Ovary (tissue), 9 donors: ENCODE measurements around the gene MNT. TPM values are rescaled to one million over a fixed set of nuclear protein-coding genes. Genes with fewer than 3 reads are reported as not detected.

Experiments used
- DNase-seq, 5 donors: peaks; one replicate each; pipeline ENCODE4 v3.0.0-alpha.2; 2019 to 2020
- H3K27ac ChIP-seq, 2 donors: fragments of 200-600 bp; one replicate each; pipeline versions ENCODE4 v1.5.1 to v1.8.0; 2019 to 2022
- H3K27me3 ChIP-seq: fragments of 200-600 bp; one replicate; pipeline ENCODE4 v1.8.0; 2022
- H3K36me3 ChIP-seq: fragments of 200-600 bp; sonication (generic); one replicate; pipeline ENCODE4 v1.5.1; 2019
- H3K4me1 ChIP-seq: one replicate; pipeline ENCODE4 v1.8.1; 2013; ENCODE audit warnings: mild to moderate bottlenecking, moderate library complexity; ENCODE audit not compliant: insufficient read depth
- H3K4me3 ChIP-seq: fragments of 200-600 bp; sonication (generic); one replicate; pipeline ENCODE4 v1.5.1; 2017
- H3K9me3 ChIP-seq, 2 donors: fragments of 200-600 bp in 1 of 2; sonication (generic) in 1 of 2; one replicate each; pipeline versions ENCODE4 v1.5.1 to v1.8.1; 2013 to 2019; ENCODE audit warnings: mild to moderate bottlenecking in 1 of 2, moderate library complexity in 1 of 2
- CTCF ChIP-seq, 3 donors: fragments of 450-650 bp in 2 of 3; fragments of 200-600 bp in 1 of 3; IDR thresholded peaks; one replicate each; pipeline versions ENCODE4 v1.5.1 to v1.8.0; 2016 to 2022; ENCODE audit warnings: antibody characterized with exemption in 3 of 3, mild to moderate bottlenecking in 1 of 3
- EP300 ChIP-seq: sonication (generic); formaldehyde crosslinking; IDR thresholded peaks from one replicate; pipeline ENCODE4 v1.6.1; 2017; ENCODE audit warnings: antibody characterized with exemption
- POLR2A ChIP-seq: fragments of 450-650 bp; IDR thresholded peaks from one replicate; pipeline ENCODE4 v1.6.1; 2017; ENCODE audit warnings: antibody characterized with exemption, mild to moderate bottlenecking, moderate library complexity
- WGBS, 3 donors: extraction: QIAGEN DNeasy Blood & Tissue Kit in 1 of 3; methylation state at CpG; one replicate each; pipeline versions ENCODE4 v1.1.5 to v1.1.7; 2013 to 2017; 5-methylcytosine and 5-hydroxymethylcytosine counted together
- intact Hi-C, 4 donors: fragments of 100-400 bp; cut with DNase I; formaldehyde crosslinking; loops; one replicate each; pipeline versions ENCODE4 v1.11.0 to v1.15.1; 2022 to 2023
- polyA plus RNA-seq, 2 donors: library from polyadenylated mRNA; stranded (reverse); fragments of 200-250 nt in 1 of 2; fragments of 350-450 nt in 1 of 2; fragmentation: Illumina TruSeq in 1 of 2; extraction: RNeasy Lipid Tissue Mini Kit (QIAGEN cat#74804) in 1 of 2; gene quantifications; one replicate each; pipeline ENCODE4 v1.2.3, GENCODE V29; 2013 to 2014
- total RNA-seq, 7 donors: library from RNA; depleted of rRNA in 2 of 7; stranded (reverse); fragments of >200 nt in 2 of 7; fragmentation: NEBNext Ultra II Directional in 3 of 7; extraction: Animal tissue kit (Norgen Biotek cat#: 25700) in 3 of 7; gene quantifications; one replicate each; pipeline versions ENCODE4 v1.1.0 to v1.2.4, GENCODE V29; 2016 to 2023
- donor health status: DM: no; HTN: no; CAD: no; lungs with moderate emphysema.
- donor health status: DM: no; HTN: no; CAD: no.
- donor health status: Bipolar disorder and iron deficiency.
- donor health status: DM: yes; HTN: yes; CAD: no.
- donor health status: DM: no; HTN: no; CAD: no.
- donor health status: DM: yes; HTN: yes; CAD: no.

Gene MNT
- total and polyA plus RNA-seq, 9 donors, result 5.0 to 37.0 (median 24.2) TPM

DNA sequence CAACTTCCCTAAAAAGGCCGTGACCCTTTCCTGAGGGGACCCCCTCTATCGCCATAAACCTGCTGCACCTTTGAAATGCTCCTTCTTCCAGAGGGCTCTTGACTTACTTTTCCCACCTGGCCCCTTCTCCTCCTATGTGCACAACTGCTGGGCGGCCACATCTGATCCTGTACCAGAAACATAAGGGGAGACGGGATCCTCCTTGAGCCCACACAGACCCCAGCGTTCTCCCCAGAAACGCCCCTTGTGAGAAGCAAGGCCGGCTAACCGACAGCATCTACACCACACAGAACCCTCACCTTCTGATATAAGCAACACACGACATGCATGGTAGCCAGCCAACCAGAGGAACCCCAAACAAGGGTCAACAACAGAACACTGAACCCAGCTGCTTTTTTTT is 14.2 kb upstream of the MNT start:
- H3K27me3 ChIP-seq, result no peaks in the 10 kb centered on the region
- H3K27ac ChIP-seq, result no peak overlapping the region
- no peaks in the 10 kb centered on the region for H3K9me3 ChIP-seq
- TF ChIP-seq EP300 (no peak), POLR2A (no peak), CTCF (IDR thresholded peaks at IDR 0.05) (no peak)
- peak in 1 of 5 donors; percentile 33 for DNase-seq
- no peak overlapping the region for H3K4me3 ChIP-seq
- no peaks in the 10 kb centered on the region for H3K36me3 ChIP-seq
- intact Hi-C loops, result loop anchor here in 2 of 4 donors (2.0 to 10.0 kb wide), 3 partner anchors 32 to 50 kb away; no protein-coding TSS in a partner anchor
- 81 to 87% (median 83%) methylated on average over 9 of the region's 9 CpGs for WGBS, 3 donors
- H3K4me1 ChIP-seq, result peaks cover 11% of the 10 kb centered on the region

DNA sequence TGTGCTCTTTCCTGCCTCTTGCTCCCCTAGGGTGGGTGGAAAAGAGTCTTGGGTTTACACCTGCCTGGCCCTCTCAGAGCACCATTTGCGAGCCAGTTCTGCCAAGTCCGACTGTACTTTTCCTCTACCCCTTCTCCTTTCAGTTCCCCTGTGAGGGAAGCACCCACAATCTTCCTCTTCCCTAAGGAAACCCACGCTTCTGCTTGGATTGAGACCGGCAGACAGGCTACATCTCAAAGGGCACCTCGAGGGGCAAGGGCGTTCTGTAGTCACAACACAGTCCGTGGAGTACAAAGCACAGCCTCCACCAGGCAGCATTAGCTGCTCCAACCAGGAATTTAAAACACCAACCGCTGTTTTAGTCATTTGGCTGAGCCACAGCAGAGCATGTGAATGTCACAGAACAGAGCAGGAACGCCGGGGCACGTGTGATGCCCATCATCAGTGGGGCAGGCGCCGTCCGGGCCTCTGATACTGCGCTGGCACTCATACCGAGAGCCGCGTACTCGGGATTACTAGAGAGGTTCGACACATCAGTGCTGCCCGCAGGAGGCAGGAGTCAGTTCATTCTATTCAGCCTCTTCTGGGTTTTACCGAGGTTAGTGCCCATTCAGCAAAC is 13.7 kb upstream of the MNT start:
- H3K36me3 ChIP-seq, result no peaks in the 10 kb centered on the region
- WGBS, 3 donors, result 89 to 90% (median 89%) methylated on average over 22 of the region's 22 CpGs
- peaks cover 11% of the 10 kb centered on the region for H3K4me1 ChIP-seq
- intact Hi-C loops, result loop anchor here in 3 of 4 donors (1.0 to 10.0 kb wide), 4 partner anchors 31 to 50 kb away; no protein-coding TSS in a partner anchor
- no peak for TF ChIP-seq CTCF (IDR thresholded peaks at IDR 0.05)
- no peak overlapping the region for H3K27ac ChIP-seq
- no peak overlapping the region for H3K4me3 ChIP-seq
- H3K27me3 ChIP-seq, result no peaks in the 10 kb centered on the region
- no peaks in the 10 kb centered on the region for H3K9me3 ChIP-seq
- peak in 2 of 5 donors; percentile 13 to 42 for DNase-seq

GRCh38 chr17:2412561-2413021 is 11.7 kb upstream of the MNT start:
- TF ChIP-seq CTCF (IDR thresholded peaks at IDR 0.05) (no peak), EP300 (no peak), POLR2A (no peak)
- WGBS, 3 donors, result 2 to 21% (median 9%) methylated on average over 2 of the region's 2 CpGs
- intact Hi-C loops, result loop anchor here in 1 of 4 donors (10.0 kb wide), 1 partner anchor 48 kb away; no protein-coding TSS in a partner anchor

GRCh38 chr17:2410951-2411350 is 10.1 kb upstream of the MNT start:
- Histone ChIP-seq H3K9me3 (no peaks in the 10 kb centered on the region), H3K4me3 (no peak overlapping the region), H3K4me1 (peaks cover 3% of the 10 kb centered on the region), H3K27ac (peak overlapping the region in 1 of 2 donors; percentile 17), H3K27me3 (no peaks in the 10 kb centered on the region), H3K36me3 (no peaks in the 10 kb centered on the region)
- 39 to 76% (median 76%) methylated on average over 7 of the region's 7 CpGs for WGBS, 3 donors
- DNase-seq, result peak in 3 of 5 donors; percentile 28 to 32 (median 29)
- TF ChIP-seq EP300, result no peak
- no peak for TF ChIP-seq POLR2A
- intact Hi-C loops, result loop anchor here in 1 of 4 donors (10.0 kb wide), 1 partner anchor 46 kb away; no protein-coding TSS in a partner anchor

More at GRCh38 chr17:2412561-2413021, 11.7 kb upstream of the MNT start:
- peak in 3 of 5 donors; percentile 30 to 50 (median 49) for DNase-seq
- Histone ChIP-seq H3K9me3 (no peaks in the 10 kb centered on the region), H3K4me3 (no peak overlapping the region), H3K4me1 (peaks cover 3% of the 10 kb centered on the region), H3K27me3 (no peaks in the 10 kb centered on the region), H3K36me3 (no peaks in the 10 kb centered on the region), H3K27ac (peak overlapping the region; percentile 21 to 66)
